GM18519 (cell line): Measurements from ENCODE around the gene JMJD7.

ENCODE experiments used
- ATAC-seq: cut with Tn5 transposase; IDR thresholded peaks from one replicate; pipeline ENCODE4 v1.9.1; 2021; ENCODE audit warnings: mild to moderate bottlenecking, moderate library complexity; ENCODE audit not compliant: unreplicated experiment, low FRiP score

Gene JMJD7

GRCh38 chr15:41827880-41828806, at the start of gene JMJD7:
Gene JMJD7, plus strand, starts transcription at chr15:41828092. Its CDS starts 33 bp downstream, at chr15:41828125.
- ATAC-seq = no peak

- ATAC-seq = no peak
Measured at GRCh38 chr15:41778521-41778920, 49.4 kb upstream of the JMJD7 start.

GRCh38 chr15:41779662-41780157, 48.2 kb upstream of the JMJD7 start:
- ATAC-seq = no peak

- ATAC-seq = no peak
Measured at GRCh38 chr15:41780266-41780665, 47.6 kb upstream of the JMJD7 start.

GRCh38 chr15:41780727-41781126, 47.2 kb upstream of the JMJD7 start:
- no peak for ATAC-seq

GRCh38 chr15:41782371-41783282, 45.3 kb upstream of the JMJD7 start:
- ATAC-seq = no peak

GRCh38 chr15:41783296-41783695, 44.6 kb upstream of the JMJD7 start:
- no peak for ATAC-seq

- ATAC-seq = no peak
Measured at GRCh38 chr15:41788262-41788661, 39.6 kb upstream of the JMJD7 start.

GRCh38 chr15:41789236-41789635, 38.7 kb upstream of the JMJD7 start:
- ATAC-seq = no peak

- no peak for ATAC-seq
Measured at GRCh38 chr15:41789662-41790061, 38.2 kb upstream of the JMJD7 start.

- ATAC-seq = no peak
Measured at GRCh38 chr15:41790169-41790568, 37.7 kb upstream of the JMJD7 start.

- no peak for ATAC-seq
Measured at GRCh38 chr15:41790756-41791546, 36.9 kb upstream of the JMJD7 start.

- ATAC-seq = no peak
Measured at GRCh38 chr15:41791547-41791937, 36.4 kb upstream of the JMJD7 start.

- ATAC-seq = no peak
Measured at GRCh38 chr15:41792000-41792637, 35.8 kb upstream of the JMJD7 start.

GRCh38 chr15:41794081-41794480, 33.8 kb upstream of the JMJD7 start:
- no peak for ATAC-seq

GRCh38 chr15:41795996-41796856, 31.7 kb upstream of the JMJD7 start:
- ATAC-seq = no peak

GRCh38 chr15:41797201-41797944, 30.5 kb upstream of the JMJD7 start:
- ATAC-seq = no peak
